HG03378 (cell line): ENCODE data around the gene TXLNB.

ENCODE experiments used
- ATAC-seq: cut with Tn5 transposase; IDR thresholded peaks from one replicate; pipeline ENCODE4 v1.9.1; 2021; ENCODE audit warnings: mild to moderate bottlenecking, moderate library complexity; ENCODE audit not compliant: unreplicated experiment

The TXLNB gene

GRCh38 chr6:139291813-139292619 is at the start of gene TXLNB:
TSS of gene TXLNB (minus strand) at chr6:139291998. CDS start at chr6:139288899, 3,099 bp downstream.
- ATAC-seq: peak; percentile 73

- no peak for ATAC-seq
These were observed 49.3 kb upstream of the TXLNB start for GRCh38 chr6:139341060-139341459.

- no peak for ATAC-seq
These were observed 47.0 kb upstream of the TXLNB start for GRCh38 chr6:139338795-139339194.

GRCh38 chr6:139337830-139338229 is 46.0 kb upstream of the TXLNB start:
- no peak for ATAC-seq

GRCh38 chr6:139337001-139337400 is 45.2 kb upstream of the TXLNB start:
- no peak for ATAC-seq

- peak; percentile 60 for ATAC-seq
These were observed 44.7 kb upstream of the TXLNB start for GRCh38 chr6:139336488-139336887.

- ATAC-seq: no peak
These were observed 43.8 kb upstream of the TXLNB start for GRCh38 chr6:139335447-139336210.

GRCh38 chr6:139334806-139335446 is 43.1 kb upstream of the TXLNB start:
- no peak for ATAC-seq

GRCh38 chr6:139330826-139331500 is 39.2 kb upstream of the TXLNB start:
- ATAC-seq: no peak

- no peak for ATAC-seq
These were observed 38.5 kb upstream of the TXLNB start for GRCh38 chr6:139330306-139330705.

GRCh38 chr6:139329224-139329623 is 37.4 kb upstream of the TXLNB start:
- ATAC-seq: no peak

GRCh38 chr6:139327038-139327437 is 35.2 kb upstream of the TXLNB start:
- ATAC-seq: peak; percentile 38

GRCh38 chr6:139325686-139326085 is 33.9 kb upstream of the TXLNB start:
- ATAC-seq: peak; percentile 11

GRCh38 chr6:139325125-139325524 is 33.3 kb upstream of the TXLNB start:
- ATAC-seq: peak; percentile 69

- no peak for ATAC-seq
These were observed 32.4 kb upstream of the TXLNB start for GRCh38 chr6:139324301-139324555.

GRCh38 chr6:139323511-139324300 is 31.9 kb upstream of the TXLNB start:
- ATAC-seq: peak; percentile 40

GRCh38 chr6:139320081-139320480 is 28.3 kb upstream of the TXLNB start:
- no peak for ATAC-seq

- ATAC-seq: no peak
These were observed 25.0 kb upstream of the TXLNB start for GRCh38 chr6:139316622-139317317.

- no peak for ATAC-seq
These were observed 22.2 kb upstream of the TXLNB start for GRCh38 chr6:139313784-139314545.
